HepG2 (cell line): ENCODE data around the gene HTRA3. TPM values are rescaled to one million over a fixed set of nuclear protein-coding genes. Genes with fewer than 3 reads are reported as not detected.

Experiments
- ATAC-seq: fragments of 200-7000 bp; cut with Tn5 transposase; 3 replicates; pipeline ENCODE4 v1.9.1; 2020; ENCODE audit warnings: mild to moderate bottlenecking, moderate library complexity
- BruUV-seq: library from RNA; stranded (reverse); fragments of 400-500 nt; replicated peaks from 2 replicates; lab custom pipeline; 2021; lab: Mats Ljungman, UMichigan
- CTCF ChIA-PET: fragments of 300-600 bp; formaldehyde crosslinking; extraction: SDS; loops from one replicate; lab custom pipeline; 2021; ENCODE audit warnings: low total read pairs, inconsistent platforms, low intra/inter-chr PET ratio; lab: Yijun Ruan, JAX
- POLR2A ChIA-PET: fragments of 350-600 bp; sonication (Branson Sonifier 250); formaldehyde crosslinking; loops from one replicate; lab custom pipeline; 2020; ENCODE audit warnings: antibody characterized with exemption, inconsistent platforms; lab: Yijun Ruan, JAX
- DNase-seq: peaks from one replicate; pipeline ENCODE4 v3.0.0-alpha.2; 2015; ENCODE audit warnings: low spot score
- FAIRE-seq: peaks from 3 replicates; lab custom pipeline; 2011; peaks lifted over from hg19 to GRCh38; lab: Jason Lieb, UNC
- H2AFZ ChIP-seq: one replicate; pipeline ENCODE4 v1.6.1; 2011; ENCODE audit warnings: low read length, inconsistent platforms
- H3K27ac ChIP-seq: fragments of 300-600 bp; 3 replicates; pipeline ENCODE4 v1.8.0; 2011; ENCODE audit warnings: mixed run types, mild to moderate bottlenecking, mixed read lengths, low read length, inconsistent platforms; ENCODE audit not compliant: insufficient read depth; ENCODE audit errors: extremely low read length
- H3K27me3 ChIP-seq, 2 experiments: fragments of 200-600 bp in 1 of 2; 2 replicates in 1 of 2; 3 replicates in 1 of 2; pipeline versions ENCODE4 v1.6.0 to v1.8.0; 2011; ENCODE audit warnings: low read length in 2 of 2, mild to moderate bottlenecking in 2 of 2, moderate library complexity in 2 of 2, inconsistent platforms in 1 of 2; ENCODE audit not compliant: insufficient read depth in 2 of 2, control insufficient read depth in 1 of 2
- H3K36me3 ChIP-seq, 2 experiments: fragments of 200-600 bp in 1 of 2; replicated peaks in 1 of 2; 2 replicates in 1 of 2; 3 replicates in 1 of 2; pipeline versions ENCODE4 v1.5.1 to v1.8.0; 2011; ENCODE audit warnings: low read length in 2 of 2, inconsistent platforms in 1 of 2; ENCODE audit not compliant: insufficient read depth in 2 of 2, control insufficient read depth in 1 of 2
- H3K4me1 ChIP-seq: 2 replicates; pipeline ENCODE4 v1.5.1; 2012; ENCODE audit warnings: low read length, inconsistent platforms; ENCODE audit not compliant: insufficient read depth
- H3K4me2 ChIP-seq: 2 replicates; pipeline ENCODE4 v1.6.0; 2011; ENCODE audit warnings: low read depth, low read length, inconsistent platforms
- H3K4me3 ChIP-seq, 3 experiments: fragments of 200-600 bp in 1 of 3; sonication (generic), shearing (Covaris generic) in 1 of 3; replicated peaks in 1 of 3; 2 replicates each; pipeline ENCODE4 v1.5.1; 2011 to 2016; ENCODE audit warnings: low read length in 3 of 3, inconsistent platforms in 2 of 3, low read depth in 2 of 3, mild to moderate bottlenecking in 2 of 3, control low read depth in 1 of 3, mixed read lengths in 1 of 3; ENCODE audit not compliant: insufficient read depth in 1 of 3
- H3K79me2 ChIP-seq: one replicate; pipeline ENCODE4 v1.6.1; 2011; ENCODE audit warnings: low read length, inconsistent platforms; ENCODE audit not compliant: insufficient read depth
- H3K9ac ChIP-seq: 2 replicates; pipeline ENCODE4 v1.6.0; 2011; ENCODE audit warnings: mild to moderate bottlenecking, low read depth, low read length, inconsistent platforms; ENCODE audit not compliant: insufficient read depth
- H3K9me3 ChIP-seq: 2 replicates; pipeline ENCODE4 v1.5.1; 2012; ENCODE audit warnings: mild to moderate bottlenecking, low read length
- H4K20me1 ChIP-seq: 2 replicates; pipeline ENCODE4 v1.6.0; 2011; ENCODE audit warnings: inconsistent platforms, mild to moderate bottlenecking, low read length, moderate library complexity; ENCODE audit not compliant: insufficient read depth
- ATM ChIP-seq: fragments of 450-650 bp; IDR thresholded peaks from 2 replicates; pipeline ENCODE4 v1.7.1; 2017; ENCODE audit warnings: mild to moderate bottlenecking, borderline replicate concordance
- CEBPG ChIP-seq: IDR thresholded peaks from 2 replicates; pipeline ENCODE4 v1.6.1; 2016
- MZF1 ChIP-seq: sonication (generic); formaldehyde crosslinking; IDR thresholded peaks from 2 replicates; pipeline ENCODE4 v1.8.1; 2023; ENCODE audit warnings: mild to moderate bottlenecking, missing genetic modification reagents, borderline replicate concordance
- NR3C1 ChIP-seq: sonication (generic); formaldehyde crosslinking; IDR thresholded peaks from 2 replicates; pipeline ENCODE4 v1.4.0; 2020; ENCODE audit warnings: missing genetic modification reagents
- PCBP2 ChIP-seq: fragments of 200-400 bp; formaldehyde crosslinking; optimal IDR thresholded peaks from 2 replicates; pipeline ENCODE3; 2018; ENCODE audit warnings: low read length, low read depth; ENCODE audit not compliant: poor library complexity, severe bottlenecking
- PRPF4 ChIP-seq: fragments of 200-400 bp; formaldehyde crosslinking; IDR thresholded peaks from 2 replicates; pipeline ENCODE4 v1.6.1; 2016; ENCODE audit warnings: low read length, low read depth; ENCODE audit not compliant: poor library complexity, severe bottlenecking
- RBFOX2 ChIP-seq: fragments of 200-400 bp; formaldehyde crosslinking; IDR thresholded peaks from 2 replicates; pipeline ENCODE4 v1.6.1; 2017; ENCODE audit warnings: low read depth, mild to moderate bottlenecking, low read length
- RFXAP ChIP-seq: sonication (generic); formaldehyde crosslinking; IDR thresholded peaks from 2 replicates; pipeline ENCODE4 v1.4.0; 2020; ENCODE audit warnings: missing genetic modification reagents, borderline replicate concordance
- SCMH1 ChIP-seq: sonication (generic); formaldehyde crosslinking; IDR thresholded peaks from 2 replicates; pipeline ENCODE4 v1.9.0; 2021; ENCODE audit warnings: missing genetic modification reagents, mild to moderate bottlenecking, borderline replicate concordance
- TIGD3 ChIP-seq: sonication (generic); formaldehyde crosslinking; IDR thresholded peaks from 2 replicates; pipeline ENCODE4 v1.5.1; 2020; ENCODE audit warnings: mild to moderate bottlenecking, missing genetic modification reagents, borderline replicate concordance
- ZFP62 ChIP-seq: sonication (generic); formaldehyde crosslinking; IDR thresholded peaks from 2 replicates; pipeline ENCODE4 v1.4.0; 2020; ENCODE audit warnings: missing genetic modification reagents
- ZNF33A ChIP-seq: sonication (generic); formaldehyde crosslinking; IDR thresholded peaks from 2 replicates; pipeline ENCODE4 v1.5.1; 2020; ENCODE audit warnings: missing genetic modification reagents, mild to moderate bottlenecking, moderate library complexity, borderline replicate concordance
- ZNF629 ChIP-seq: sonication (generic); formaldehyde crosslinking; conservative IDR thresholded peaks from 2 replicates; pipeline ENCODE4 v1.5.0; 2020; ENCODE audit warnings: missing genetic modification reagents
- ZNF737 ChIP-seq: sonication (generic); formaldehyde crosslinking; IDR thresholded peaks from 2 replicates; pipeline ENCODE4 v1.5.0; 2020; ENCODE audit warnings: missing genetic modification reagents, mild to moderate bottlenecking, borderline replicate concordance
- ZNF747 ChIP-seq: sonication (generic); formaldehyde crosslinking; IDR thresholded peaks from 2 replicates; pipeline ENCODE4 v1.8.1; 2023; ENCODE audit warnings: missing genetic modification reagents, mild to moderate bottlenecking, borderline replicate concordance
- ZNF761 ChIP-seq: sonication (generic); formaldehyde crosslinking; conservative IDR thresholded peaks from 2 replicates; pipeline ENCODE4 v1.4.0; 2020; ENCODE audit warnings: mild to moderate bottlenecking, missing genetic modification reagents
- ZNF776 ChIP-seq: sonication (generic); formaldehyde crosslinking; IDR thresholded peaks from 2 replicates; pipeline ENCODE4 v1.4.0; 2020; ENCODE audit warnings: mild to moderate bottlenecking, missing genetic modification reagents
- WGBS: methylation state at CpG from one replicate; pipeline ENCODE4 v1.1.6; 2017; ENCODE audit warnings: low lambda C conversion rate; 5-methylcytosine and 5-hydroxymethylcytosine counted together
- in situ Hi-C: cut with HindIII; loops from 2 replicates; pipeline ENCODE4 v1.10.0; 2017; ENCODE audit warnings: low pct_unique_long_range_greater_than_20kb; ENCODE audit not compliant: extremely low pct_ligation_motif_present
- intact Hi-C: fragments of 100-400 bp; cut with micrococcal nuclease; formaldehyde crosslinking; loops from one replicate; pipeline ENCODE4 v1.10.0; 2022; ENCODE audit not compliant: unreplicated experiment
- polyA plus RNA-seq, 8 experiments: library from polyadenylated mRNA; depleted of rRNA in 3 of 8; stranded (reverse) in 7 of 8; unstranded in 1 of 8; fragments of >200 nt; fragmentation: Illumina TruSeq in 4 of 8; extraction: Trizol in 4 of 8; gene quantifications; 2 replicates each; pipeline versions ENCODE4 v1.2.1 to v1.2.3, GENCODE V29; 2011 to 2016; ENCODE audit warnings: low read depth in 4 of 8, missing spikeins in 1 of 8, mixed read lengths in 1 of 8; ENCODE audit not compliant: insufficient read depth in 1 of 8
- total RNA-seq, 5 experiments: library from RNA; depleted of rRNA; stranded (reverse); fragments of >200 nt; fragmentation: Illumina TruSeq; extraction: Trizol; gene quantifications; 2 replicates each; pipeline ENCODE4 v1.2.3, GENCODE V29; 2016; ENCODE audit warnings: low read depth in 1 of 5
- TF ChIP-seq, protein P1 (sequence below): sonication (generic); formaldehyde crosslinking; conservative IDR thresholded peaks from 2 replicates; pipeline ENCODE4 v1.8.1; 2023; ENCODE audit warnings: missing genetic modification reagents
- TF ChIP-seq, protein P2 (sequence below): sonication (generic); formaldehyde crosslinking; IDR thresholded peaks from 2 replicates; pipeline ENCODE4 v1.4.0; 2020; ENCODE audit warnings: mild to moderate bottlenecking, missing genetic modification reagents
- TF ChIP-seq, protein P3 (sequence below): conservative IDR thresholded peaks from 2 replicates; pipeline ENCODE4 v1.6.1; 2018; ENCODE audit warnings: missing genetic modification reagents

Gene HTRA3
- total and polyA plus RNA-seq, 2 of the 13 experiments (the other 11 are each of a cell fraction or from before 2014, with no cell fraction given), result 0.17 TPM; not detected in 1

DNA sequence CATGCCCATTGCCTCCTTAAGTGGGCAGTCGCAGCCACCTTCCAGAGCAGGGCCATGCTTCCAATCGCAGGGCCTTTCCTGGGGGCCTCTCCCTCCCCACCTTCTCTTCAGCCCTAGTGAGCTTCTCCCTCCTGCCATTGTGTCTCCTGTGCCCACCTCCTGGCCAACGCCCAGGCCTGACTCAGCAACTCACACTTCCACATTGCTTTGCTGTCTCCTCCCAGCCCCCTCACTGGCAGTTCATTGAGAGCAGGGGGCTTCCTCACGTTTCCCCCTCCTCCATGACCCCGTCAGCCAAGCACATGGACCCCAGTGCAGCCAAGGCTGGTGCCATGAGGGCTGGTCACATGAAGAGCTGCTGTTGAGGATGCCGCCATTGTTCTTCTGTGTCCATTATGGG, 25.9 kb downstream of the HTRA3 start:
- Histone ChIP-seq H3K27me3 (peaks cover 2 to 14% of the 10 kb centered on the region in 2 experiments; a peak in 2 of 5 replicates), H3K36me3 (no peaks in the 10 kb centered on the region), H3K4me3 (no peak overlapping the region), H3K4me1 (no peaks in the 10 kb centered on the region), H3K27ac (no peak overlapping the region), H3K9ac (no peak overlapping the region), H2AFZ (no peak overlapping the region), H4K20me1 (no peaks in the 10 kb centered on the region), H3K9me3 (no peaks in the 10 kb centered on the region), H3K4me2 (no peak overlapping the region), H3K79me2 (no peaks in the 10 kb centered on the region)
- intact Hi-C loops (no loop called here), in situ Hi-C loops (no loop called here)
- DNase-seq (no peak), ATAC-seq (no peak), FAIRE-seq (no peak)
- BruUV-seq, result no TSS peak
- POLR2A ChIA-PET, result no interaction called here
- TF ChIP-seq RBFOX2, result no peak
- TF ChIP-seq ZNF776 (CRISPR knock-in tag), result no peak
- no peak for TF ChIP-seq ATM
- TF ChIP-seq ZFP62 (CRISPR knock-in tag), result no peak
- TF ChIP-seq PRPF4, result no peak
- TF ChIP-seq, protein P1, sequence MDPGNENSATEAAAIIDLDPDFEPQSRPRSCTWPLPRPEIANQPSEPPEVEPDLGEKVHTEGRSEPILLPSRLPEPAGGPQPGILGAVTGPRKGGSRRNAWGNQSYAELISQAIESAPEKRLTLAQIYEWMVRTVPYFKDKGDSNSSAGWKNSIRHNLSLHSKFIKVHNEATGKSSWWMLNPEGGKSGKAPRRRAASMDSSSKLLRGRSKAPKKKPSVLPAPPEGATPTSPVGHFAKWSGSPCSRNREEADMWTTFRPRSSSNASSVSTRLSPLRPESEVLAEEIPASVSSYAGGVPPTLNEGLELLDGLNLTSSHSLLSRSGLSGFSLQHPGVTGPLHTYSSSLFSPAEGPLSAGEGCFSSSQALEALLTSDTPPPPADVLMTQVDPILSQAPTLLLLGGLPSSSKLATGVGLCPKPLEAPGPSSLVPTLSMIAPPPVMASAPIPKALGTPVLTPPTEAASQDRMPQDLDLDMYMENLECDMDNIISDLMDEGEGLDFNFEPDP (CRISPR knock-in tag), result no peak
- TF ChIP-seq TIGD3 (CRISPR knock-in tag), result no peak
- TF ChIP-seq ZNF761 (CRISPR knock-in tag), result no peak
- TF ChIP-seq ZNF629, result no peak
- no peak for TF ChIP-seq ZNF33A (CRISPR knock-in tag)
- no peak for TF ChIP-seq ZNF737 (CRISPR knock-in tag)
- TF ChIP-seq SCMH1 (CRISPR knock-in tag), result no peak
- TF ChIP-seq, protein P2, sequence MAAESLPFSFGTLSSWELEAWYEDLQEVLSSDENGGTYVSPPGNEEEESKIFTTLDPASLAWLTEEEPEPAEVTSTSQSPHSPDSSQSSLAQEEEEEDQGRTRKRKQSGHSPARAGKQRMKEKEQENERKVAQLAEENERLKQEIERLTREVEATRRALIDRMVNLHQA (CRISPR knock-in tag), result no peak
- TF ChIP-seq PCBP2, result no peak
- TF ChIP-seq ZNF747 (CRISPR knock-in tag), result no peak
- no peak for TF ChIP-seq RFXAP (CRISPR knock-in tag)
- TF ChIP-seq MZF1 (CRISPR knock-in tag), result no peak
- TF ChIP-seq, protein P3, sequence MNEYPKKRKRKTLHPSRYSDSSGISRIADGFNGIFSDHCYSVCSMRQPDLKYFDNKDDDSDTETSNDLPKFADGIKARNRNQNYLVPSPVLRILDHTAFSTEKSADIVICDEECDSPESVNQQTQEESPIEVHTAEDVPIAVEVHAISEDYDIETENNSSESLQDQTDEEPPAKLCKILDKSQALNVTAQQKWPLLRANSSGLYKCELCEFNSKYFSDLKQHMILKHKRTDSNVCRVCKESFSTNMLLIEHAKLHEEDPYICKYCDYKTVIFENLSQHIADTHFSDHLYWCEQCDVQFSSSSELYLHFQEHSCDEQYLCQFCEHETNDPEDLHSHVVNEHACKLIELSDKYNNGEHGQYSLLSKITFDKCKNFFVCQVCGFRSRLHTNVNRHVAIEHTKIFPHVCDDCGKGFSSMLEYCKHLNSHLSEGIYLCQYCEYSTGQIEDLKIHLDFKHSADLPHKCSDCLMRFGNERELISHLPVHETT, result no peak
- TF ChIP-seq CEBPG (CRISPR knock-in tag), result no peak
- TF ChIP-seq NR3C1 (CRISPR knock-in tag), result no peak
- WGBS, result 26% methylated on average over 6 of the region's 6 CpGs
- CTCF ChIA-PET, result no interaction called here
